Upper lobe of right lung (tissue), 1 donor: ENCODE measurements around the gene WIZ. TPM values are rescaled to one million over a fixed set of nuclear protein-coding genes. Genes with fewer than 3 reads are reported as not detected.

Experiments
- ATAC-seq: fragments of 200-7000 bp; cut with Tn5 transposase; one replicate; pipeline ENCODE4 v1.9.1; 2020; ENCODE audit warnings: mild to moderate bottlenecking, moderate library complexity
- DNase-seq: peaks from one replicate; pipeline ENCODE4 v3.0.0-alpha.2; 2020
- H3K27ac ChIP-seq: fragments of 200-600 bp; one replicate; pipeline ENCODE4 v1.8.0; 2022
- H3K27me3 ChIP-seq: fragments of 200-600 bp; one replicate; pipeline ENCODE4 v1.8.0; 2022; ENCODE audit warnings: mild to moderate bottlenecking
- H3K36me3 ChIP-seq: fragments of 200-600 bp; one replicate; pipeline ENCODE4 v1.8.0; 2022
- H3K4me1 ChIP-seq: fragments of 200-600 bp; one replicate; pipeline ENCODE4 v1.8.0; 2022
- H3K4me3 ChIP-seq: fragments of 200-600 bp; one replicate; pipeline ENCODE4 v1.8.0; 2022; ENCODE audit warnings: mild to moderate bottlenecking
- H3K9me3 ChIP-seq: fragments of 200-600 bp; one replicate; pipeline ENCODE4 v1.8.0; 2022
- CTCF ChIP-seq: fragments of 200-600 bp; IDR thresholded peaks from one replicate; pipeline ENCODE4 v1.8.0; 2022; ENCODE audit warnings: antibody characterized with exemption
- intact Hi-C: fragments of 100-400 bp; cut with DNase I; formaldehyde crosslinking; loops from one replicate; pipeline ENCODE4 v1.11.0; 2022
- total RNA-seq: library from RNA; stranded (reverse); fragmentation: NEBNext Ultra II Directional; extraction: Animal tissue kit (Norgen Biotek cat#: 25700); gene quantifications from one replicate; pipeline ENCODE4 v1.2.1, GENCODE V29; 2021
- donor health status: DM: no; HTN: yes; CAD: no; lungs with severe emphysema.

Gene WIZ
- total RNA-seq, 1 donor from 2014 or later: 30.9 TPM

- no peak overlapping the region for H3K4me3 ChIP-seq
- H3K4me1 ChIP-seq: peaks cover 6% of the 10 kb centered on the region
- DNase-seq: no peak
- no peak for ATAC-seq
- no peaks in the 10 kb centered on the region for H3K27me3 ChIP-seq
- H3K9me3 ChIP-seq: no peaks in the 10 kb centered on the region
- intact Hi-C loops: no loop called here
- H3K36me3 ChIP-seq: no peaks in the 10 kb centered on the region
- no peak for TF ChIP-seq CTCF
- H3K27ac ChIP-seq: no peak overlapping the region
Observed at GRCh38 chr19:15447057-15447456, 2.7 kb downstream of the WIZ start.

- no peak for DNase-seq
- Histone ChIP-seq H3K27me3 (no peaks in the 10 kb centered on the region), H3K9me3 (no peaks in the 10 kb centered on the region), H3K4me3 (no peak overlapping the region), H3K27ac (no peak overlapping the region), H3K4me1 (peaks cover 6% of the 10 kb centered on the region), H3K36me3 (no peaks in the 10 kb centered on the region)
- intact Hi-C loops: no loop called here
- no peak for TF ChIP-seq CTCF
- ATAC-seq: no peak
Observed at GRCh38 chr19:15445807-15446376, 3.9 kb downstream of the WIZ start.

- intact Hi-C loops: no loop called here
- Histone ChIP-seq H3K27me3 (no peaks in the 10 kb centered on the region), H3K9me3 (no peaks in the 10 kb centered on the region), H3K27ac (no peak overlapping the region), H3K36me3 (no peaks in the 10 kb centered on the region), H3K4me3 (no peak overlapping the region), H3K4me1 (peaks cover 6% of the 10 kb centered on the region)
- DNase-seq (no peak), ATAC-seq (no peak)
- TF ChIP-seq CTCF: no peak
Observed at GRCh38 chr19:15445227-15445605, 4.5 kb downstream of the WIZ start.

GRCh38 chr19:15444505-15445226, 5.1 kb downstream of the WIZ start:
- no peak for TF ChIP-seq CTCF
- intact Hi-C loops: no loop called here
- H3K9me3 ChIP-seq: no peaks in the 10 kb centered on the region
- H3K27ac ChIP-seq: no peak overlapping the region
- no peak for DNase-seq
- no peak overlapping the region for H3K4me3 ChIP-seq
- H3K27me3 ChIP-seq: no peaks in the 10 kb centered on the region
- H3K36me3 ChIP-seq: no peaks in the 10 kb centered on the region
- peaks cover 6% of the 10 kb centered on the region for H3K4me1 ChIP-seq
- no peak for ATAC-seq

- ATAC-seq: no peak
- Histone ChIP-seq H3K36me3 (no peaks in the 10 kb centered on the region), H3K27me3 (no peaks in the 10 kb centered on the region), H3K4me3 (no peak overlapping the region), H3K9me3 (no peaks in the 10 kb centered on the region), H3K27ac (no peak overlapping the region), H3K4me1 (peaks cover 2% of the 10 kb centered on the region)
- intact Hi-C loops: no loop called here
- no peak for DNase-seq
- no peak for TF ChIP-seq CTCF
Observed at GRCh38 chr19:15443838-15444237, 5.9 kb downstream of the WIZ start.
